ENCODE results near the gene MSANTD4.
"Not testable (repeated sequence)": the region's sequence is repeated elsewhere in the genome, so short reads cannot be mapped to it uniquely, and the experiment has no call there.

Gene MSANTD4

GRCh38 chr11:106021967-106022794 lies at the start of gene MSANTD4:
MSANTD4 (minus strand) TSS chr11:106022240; CDS start chr11:106010917, 11,323 bp downstream.
- peak; percentile 97 for DNase-seq (ENCODE audit: low read depth)

GRCh38 chr11:106070606-106071005 lies 48.6 kb upstream of the MSANTD4 start:
- no peak for DNase-seq (ENCODE audit: low read depth)

GRCh38 chr11:106063009-106063408 lies 41.0 kb upstream of the MSANTD4 start:
- no peak for DNase-seq (ENCODE audit: low read depth)

- no peak for DNase-seq (ENCODE audit: low read depth)
These were observed 40.2 kb upstream of the MSANTD4 start for GRCh38 chr11:106061954-106062949.

GRCh38 chr11:106061249-106061784 lies 39.3 kb upstream of the MSANTD4 start:
- no peak for DNase-seq (ENCODE audit: low read depth)

GRCh38 chr11:106059617-106060016 lies 37.6 kb upstream of the MSANTD4 start:
- no peak for DNase-seq (ENCODE audit: low read depth)

- DNase-seq (ENCODE audit: low read depth): not testable (repeated sequence)
These were observed 36.3 kb upstream of the MSANTD4 start for GRCh38 chr11:106058377-106058776.

GRCh38 chr11:106051103-106051502 lies 29.1 kb upstream of the MSANTD4 start:
- no peak for DNase-seq (ENCODE audit: low read depth)

- no peak for DNase-seq (ENCODE audit: low read depth)
These were observed 27.9 kb upstream of the MSANTD4 start for GRCh38 chr11:106049727-106050476.

GRCh38 chr11:106047631-106048030 lies 25.6 kb upstream of the MSANTD4 start:
- no peak for DNase-seq (ENCODE audit: low read depth)

- DNase-seq (ENCODE audit: low read depth): no peak
These were observed 21.5 kb upstream of the MSANTD4 start for GRCh38 chr11:106043540-106043939.

- DNase-seq (ENCODE audit: low read depth): no peak
These were observed 10.8 kb upstream of the MSANTD4 start for GRCh38 chr11:106032861-106033260.

- no peak for DNase-seq (ENCODE audit: low read depth)
These were observed 9.9 kb upstream of the MSANTD4 start for GRCh38 chr11:106031936-106032335.

- no peak for DNase-seq (ENCODE audit: low read depth)
These were observed 9.3 kb upstream of the MSANTD4 start for GRCh38 chr11:106031202-106031810.

- DNase-seq (ENCODE audit: low read depth): no peak
These were observed 8.6 kb upstream of the MSANTD4 start for GRCh38 chr11:106030609-106031008.

- DNase-seq (ENCODE audit: low read depth): no peak
These were observed 795 bp upstream of the MSANTD4 start for GRCh38 chr11:106022795-106023275.

- DNase-seq (ENCODE audit: low read depth): no peak
These were observed 666 bp downstream of the MSANTD4 start for GRCh38 chr11:106021181-106021966.

- DNase-seq (ENCODE audit: low read depth): no peak
These were observed 4.9 kb downstream of the MSANTD4 start for GRCh38 chr11:106017093-106017492.

- DNase-seq (ENCODE audit: low read depth): no peak
These were observed 7.0 kb downstream of the MSANTD4 start for GRCh38 chr11:106015066-106015465.

GRCh38 chr11:106014620-106015019 lies 7.4 kb downstream of the MSANTD4 start:
- DNase-seq (ENCODE audit: low read depth): no peak

Data from GM04503 (cell line).